ENCODE data around the gene TMEM266. TPM values are rescaled to one million over a fixed set of nuclear protein-coding genes. Genes with fewer than 3 reads are reported as not detected.

TMEM266 gene
- total and polyA plus RNA-seq, 2 donors = 0.11 to 0.16 TPM

DNA sequence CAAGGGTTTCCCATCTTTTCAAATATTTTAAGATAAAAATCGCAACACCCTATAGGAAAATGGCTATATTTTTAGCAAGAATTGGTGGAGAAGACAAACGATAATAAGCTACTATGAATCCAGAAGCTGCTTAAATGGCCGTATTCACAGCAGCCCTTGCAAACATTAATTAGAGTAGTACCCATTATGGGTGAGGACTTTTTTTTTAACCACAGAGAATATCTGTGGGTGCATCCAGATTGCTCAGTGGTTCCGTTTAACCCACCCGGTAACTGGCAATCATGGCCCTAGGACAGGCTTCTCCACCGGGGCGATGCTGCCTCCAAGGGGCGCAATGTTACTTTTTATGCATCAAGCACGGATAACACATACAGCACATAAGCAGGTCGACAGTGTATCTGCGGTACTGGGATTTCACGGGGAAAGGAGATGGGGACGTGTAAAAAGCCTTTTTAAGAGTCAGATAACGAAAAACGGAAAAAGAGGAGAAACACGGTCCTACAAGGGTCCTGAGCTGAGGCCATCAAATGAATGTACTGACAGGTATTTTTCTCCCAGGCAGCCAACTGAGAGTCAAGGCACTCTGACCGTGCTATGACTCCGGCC is 968 bp upstream of the TMEM266 start:
- 12% methylated on average over 18 of the region's 18 CpGs for WGBS
- DNase-seq (ENCODE audit: extremely low spot score) = no peak
- no peaks in the 10 kb centered on the region for H3K36me3 ChIP-seq (ENCODE audit: insufficient read depth)

DNA sequence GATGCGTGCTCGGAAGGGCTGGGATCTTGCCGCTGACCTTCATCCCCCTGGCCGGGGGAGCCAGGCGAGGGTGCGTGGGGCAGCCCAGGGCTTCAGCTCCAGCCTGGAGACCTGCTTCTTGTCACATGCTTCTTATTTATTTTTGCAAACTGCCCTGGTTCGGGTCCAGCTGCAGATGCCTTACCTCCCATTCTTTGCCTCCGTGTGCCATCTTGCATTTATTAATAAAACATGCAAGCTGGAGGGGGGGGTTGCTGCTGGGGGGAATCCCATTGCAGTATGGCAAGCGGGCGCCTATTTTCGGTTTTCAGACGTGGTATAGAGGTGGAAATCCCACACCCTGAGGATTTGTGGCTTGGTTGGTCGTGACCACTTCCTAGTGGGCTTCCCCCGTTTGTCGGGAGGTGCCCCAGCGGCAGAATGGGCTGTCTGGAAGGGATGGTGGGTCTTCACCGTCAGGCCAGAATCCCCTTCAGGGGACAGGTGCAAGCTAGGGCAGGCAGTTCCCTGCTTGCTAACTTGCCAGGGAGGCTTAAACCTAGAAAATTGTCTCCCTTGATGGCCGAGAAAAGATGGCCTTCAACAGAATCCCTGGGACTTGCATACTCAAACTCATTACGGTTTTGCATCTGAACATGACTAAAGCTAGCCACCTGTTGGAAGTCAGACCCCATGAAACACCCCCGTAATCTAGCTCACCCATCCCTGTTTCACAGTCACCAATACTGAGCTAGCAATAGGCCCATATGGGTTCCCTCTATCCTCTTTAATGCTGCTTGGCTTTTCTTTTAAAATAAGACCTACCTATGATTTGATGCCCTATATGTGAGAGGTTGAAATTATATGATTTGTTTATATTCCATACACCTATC is 569 bp downstream of the TMEM266 start:
- Histone ChIP-seq H3K4me3 (ENCODE audit: low read depth, low read length) (peak overlapping the region; percentile 73), H3K4me1 (ENCODE audit: insufficient read depth) (peaks cover 2% of the 10 kb centered on the region), H3K36me3 (ENCODE audit: insufficient read depth) (no peaks in the 10 kb centered on the region), H3K27ac (ENCODE audit: low read depth) (no peak overlapping the region)
- 15% methylated on average over 20 of the region's 20 CpGs for WGBS
- no peak for DNase-seq (ENCODE audit: extremely low spot score)

More for the DNA sequence above, 968 bp upstream of the TMEM266 start:
- Histone ChIP-seq H3K4me3 (ENCODE audit: low read depth, low read length) (peak overlapping the region; percentile 73), H3K4me1 (ENCODE audit: insufficient read depth) (peaks cover 2% of the 10 kb centered on the region), H3K27ac (ENCODE audit: low read depth) (no peak overlapping the region)

DNA sequence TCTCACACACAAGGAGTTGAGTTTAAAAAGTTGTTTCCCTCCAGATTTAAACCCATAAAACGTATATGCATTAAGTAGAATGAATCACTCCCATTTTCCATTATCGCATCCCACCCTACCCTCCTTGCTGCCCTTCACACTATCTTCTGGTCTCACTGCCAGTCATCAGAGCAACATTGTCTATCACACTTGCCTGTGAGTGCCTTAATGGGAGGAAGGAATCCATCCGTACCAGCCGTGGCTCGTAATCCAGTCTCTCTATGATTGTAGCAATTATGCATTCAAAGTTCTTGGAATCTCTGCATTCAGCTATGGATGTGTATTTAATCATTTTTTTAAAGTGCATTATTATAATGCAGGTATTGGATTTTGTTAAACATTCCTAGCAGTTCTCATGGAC is 1.9 kb downstream of the TMEM266 start:
- DNase-seq (ENCODE audit: extremely low spot score) = no peak
- Histone ChIP-seq H3K4me1 (ENCODE audit: insufficient read depth) (peaks cover 2% of the 10 kb centered on the region), H3K27ac (ENCODE audit: low read depth) (no peak overlapping the region), H3K36me3 (ENCODE audit: insufficient read depth) (no peaks in the 10 kb centered on the region), H3K4me3 (ENCODE audit: low read depth, low read length) (no peak overlapping the region)
- 62% methylated on average over 5 of the region's 5 CpGs for WGBS

DNA sequence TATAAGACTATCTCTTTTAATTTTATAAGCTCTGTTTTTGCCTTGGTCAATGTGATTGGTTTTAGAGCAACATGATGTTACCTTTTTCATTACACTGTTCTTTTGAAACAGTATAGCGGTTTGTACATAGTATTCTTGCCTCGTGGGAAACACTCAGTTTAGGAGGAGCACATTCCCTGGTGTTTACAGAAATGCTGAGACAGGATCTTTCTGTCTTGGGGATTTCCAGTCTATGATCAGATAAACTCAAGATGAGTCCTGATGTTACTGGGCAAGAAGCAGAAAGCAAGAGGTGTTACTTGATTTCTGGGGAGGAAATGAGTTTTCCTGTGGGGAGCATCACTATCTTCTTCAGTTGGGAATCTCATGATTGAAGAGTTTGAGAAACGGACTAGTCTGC is 2.5 kb downstream of the TMEM266 start:
- Histone ChIP-seq H3K36me3 (ENCODE audit: insufficient read depth) (no peaks in the 10 kb centered on the region), H3K4me1 (ENCODE audit: insufficient read depth) (peaks cover 2% of the 10 kb centered on the region), H3K4me3 (ENCODE audit: low read depth, low read length) (no peak overlapping the region), H3K27ac (ENCODE audit: low read depth) (no peak overlapping the region)
- WGBS = 23% methylated on average over 3 of the region's 3 CpGs
- no peak for DNase-seq (ENCODE audit: extremely low spot score)

DNA sequence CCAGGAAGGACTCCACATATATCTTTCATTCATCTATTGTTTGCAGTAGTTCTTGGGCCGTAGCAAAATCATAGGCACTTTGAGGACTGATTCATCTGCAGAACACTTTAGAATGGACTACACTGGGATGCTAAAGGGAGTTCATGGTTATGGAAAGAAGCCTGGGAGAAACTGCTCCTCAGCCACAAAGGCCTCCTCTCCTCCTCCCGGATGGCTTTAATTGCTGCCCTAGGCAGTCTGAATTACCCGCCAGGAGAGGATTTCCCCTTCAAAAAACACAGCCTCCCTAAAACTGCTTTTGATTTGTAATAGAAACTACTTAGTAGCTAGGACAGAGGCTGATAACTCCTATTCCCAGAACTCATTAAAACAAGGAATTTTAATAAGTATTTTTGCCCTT is 4.6 kb downstream of the TMEM266 start:
- no peak overlapping the region for H3K4me3 ChIP-seq (ENCODE audit: low read depth, low read length)
- no peaks in the 10 kb centered on the region for H3K36me3 ChIP-seq (ENCODE audit: insufficient read depth)
- peaks cover 2% of the 10 kb centered on the region for H3K4me1 ChIP-seq (ENCODE audit: insufficient read depth)
- DNase-seq (ENCODE audit: extremely low spot score) = no peak
- 49% methylated on average over 3 of the region's 3 CpGs for WGBS
- H3K27ac ChIP-seq (ENCODE audit: low read depth) = no peak overlapping the region

DNA sequence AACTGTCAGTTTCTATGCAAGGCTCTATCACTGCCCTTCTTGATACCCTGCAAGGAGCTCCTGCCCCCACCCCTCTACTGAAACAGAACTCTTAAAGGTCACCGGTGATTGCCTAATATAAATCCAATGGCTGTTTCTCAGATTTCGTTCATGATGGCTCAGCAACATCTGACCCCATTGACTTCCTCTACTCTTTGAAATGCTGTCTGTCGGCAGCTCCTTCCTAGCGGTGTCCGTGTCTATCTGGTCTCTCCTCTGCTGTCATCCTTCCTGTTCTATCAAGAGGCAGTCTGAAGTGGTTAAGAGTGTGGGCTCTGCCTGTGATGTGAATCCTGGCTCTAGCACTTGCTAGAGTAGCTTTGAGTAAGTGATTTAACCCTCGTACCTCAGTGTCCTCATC is 5.5 kb downstream of the TMEM266 start:
- no peak overlapping the region for H3K27ac ChIP-seq (ENCODE audit: low read depth)
- WGBS = 26% methylated on average over 6 of the region's 6 CpGs
- no peak for DNase-seq (ENCODE audit: extremely low spot score)
- H3K4me3 ChIP-seq (ENCODE audit: low read depth, low read length) = no peak overlapping the region
- no peaks in the 10 kb centered on the region for H3K36me3 ChIP-seq (ENCODE audit: insufficient read depth)
- H3K4me1 ChIP-seq (ENCODE audit: insufficient read depth) = peaks cover under 1% of the 10 kb centered on the region

DNA sequence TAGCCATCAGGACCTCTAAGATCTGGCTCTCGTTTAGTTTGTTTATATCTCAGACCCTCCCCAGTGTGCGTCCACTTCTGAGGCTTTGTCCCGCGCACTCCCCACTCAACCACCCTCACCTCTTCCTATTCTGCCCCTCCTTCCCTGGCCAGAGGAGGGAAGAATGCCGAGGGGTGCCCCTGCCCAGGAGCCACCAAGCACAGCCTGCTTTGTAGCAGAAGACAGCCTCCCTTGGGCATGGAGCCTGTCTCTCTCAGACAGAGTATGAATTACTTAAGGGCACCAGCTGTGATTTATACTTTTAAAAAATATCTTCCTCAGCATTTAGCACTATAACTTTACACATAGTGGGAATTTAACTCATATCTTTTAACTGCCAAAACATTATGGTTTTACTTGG is 6.0 kb downstream of the TMEM266 start:
- Histone ChIP-seq H3K27ac (ENCODE audit: low read depth) (no peak overlapping the region), H3K4me3 (ENCODE audit: low read depth, low read length) (no peak overlapping the region), H3K4me1 (ENCODE audit: insufficient read depth) (no peaks in the 10 kb centered on the region), H3K36me3 (ENCODE audit: insufficient read depth) (no peaks in the 10 kb centered on the region)
- 28% methylated on average over 5 of the region's 5 CpGs for WGBS
- DNase-seq (ENCODE audit: extremely low spot score) = no peak

DNA sequence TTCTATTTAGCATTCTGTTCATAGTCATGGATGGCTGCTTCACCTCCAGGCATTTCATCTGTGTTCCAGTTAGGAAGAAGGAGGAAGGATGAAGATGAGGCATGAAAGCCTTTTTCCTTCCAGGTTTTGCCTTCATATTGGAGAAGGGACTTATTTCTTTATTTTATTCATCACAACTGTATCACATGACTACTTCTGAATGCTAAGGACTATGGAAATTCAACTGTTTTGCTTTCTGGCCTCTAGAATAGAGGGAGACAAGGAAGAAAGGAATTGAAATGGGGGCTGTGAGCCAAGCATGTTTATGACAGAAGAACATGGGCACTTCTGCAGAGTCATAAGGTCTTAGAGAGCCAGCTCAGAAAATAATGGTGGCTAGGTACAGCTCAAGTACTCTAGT is 10.4 kb downstream of the TMEM266 start:
- Histone ChIP-seq H3K4me1 (ENCODE audit: insufficient read depth) (no peaks in the 10 kb centered on the region), H3K4me3 (ENCODE audit: low read depth, low read length) (no peak overlapping the region), H3K36me3 (ENCODE audit: insufficient read depth) (no peaks in the 10 kb centered on the region), H3K27ac (ENCODE audit: low read depth) (no peak overlapping the region)
- DNase-seq (ENCODE audit: extremely low spot score) = no peak

DNA sequence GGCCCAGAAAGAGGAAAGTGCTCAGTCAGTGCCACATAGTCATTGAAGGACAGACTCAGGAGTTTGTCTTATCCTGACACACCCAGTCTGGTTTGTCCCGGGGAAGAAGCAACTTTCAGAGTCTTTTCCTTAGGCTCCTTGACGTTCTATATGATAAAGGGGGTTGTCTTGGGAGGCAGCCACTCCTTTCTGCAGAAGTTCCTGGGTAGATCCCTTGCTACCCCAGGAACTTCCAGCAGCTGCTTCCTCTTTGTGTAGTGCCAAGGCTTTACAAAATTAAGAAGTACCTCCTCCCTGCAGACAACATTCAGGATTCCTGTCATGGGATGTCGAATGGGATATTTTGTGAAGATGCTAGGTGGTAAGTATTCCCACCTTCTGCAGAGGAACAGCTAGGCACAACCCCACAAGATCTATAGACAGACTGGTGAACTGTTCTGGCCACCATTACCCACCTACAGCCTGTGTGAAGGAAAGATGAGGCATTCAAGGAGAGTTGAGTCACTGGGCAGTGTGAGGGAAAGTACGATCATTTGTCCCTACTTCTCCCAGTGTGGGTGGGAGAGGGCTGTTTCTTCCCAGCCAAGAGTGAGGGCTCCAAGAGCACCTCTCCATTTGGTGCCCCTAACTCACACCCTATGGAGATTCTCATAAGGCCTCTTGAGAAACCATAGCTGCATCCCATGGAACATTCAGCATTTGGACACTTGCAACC is 11.3 kb downstream of the TMEM266 start:
- 81% methylated on average over 4 of the region's 4 CpGs for WGBS
- no peak for DNase-seq (ENCODE audit: extremely low spot score)
- no peaks in the 10 kb centered on the region for H3K4me1 ChIP-seq (ENCODE audit: insufficient read depth)
- no peak overlapping the region for H3K4me3 ChIP-seq (ENCODE audit: low read depth, low read length)
- no peaks in the 10 kb centered on the region for H3K36me3 ChIP-seq (ENCODE audit: insufficient read depth)
- H3K27ac ChIP-seq (ENCODE audit: low read depth) = no peak overlapping the region

DNA sequence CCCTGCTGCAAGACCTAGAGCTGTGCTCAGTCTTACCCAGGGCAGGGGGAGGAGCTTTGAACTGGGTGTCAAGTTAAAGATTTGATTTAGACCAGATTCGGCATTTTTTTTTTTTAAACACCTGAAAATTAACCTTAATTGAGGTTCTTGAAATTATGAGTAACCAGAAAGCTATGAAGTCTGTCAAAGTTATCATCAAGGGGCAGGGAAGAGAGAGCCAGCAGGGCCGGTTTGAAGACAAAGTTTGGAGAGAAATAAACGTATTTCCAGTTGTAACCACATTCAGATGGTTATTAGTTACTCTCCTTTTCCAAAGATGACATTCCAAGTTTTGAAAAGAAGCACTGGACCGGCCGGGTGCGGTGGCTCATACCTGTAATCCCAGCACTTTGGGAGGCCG is 12.0 kb downstream of the TMEM266 start:
- H3K27ac ChIP-seq (ENCODE audit: low read depth) = no peak overlapping the region

DNA sequence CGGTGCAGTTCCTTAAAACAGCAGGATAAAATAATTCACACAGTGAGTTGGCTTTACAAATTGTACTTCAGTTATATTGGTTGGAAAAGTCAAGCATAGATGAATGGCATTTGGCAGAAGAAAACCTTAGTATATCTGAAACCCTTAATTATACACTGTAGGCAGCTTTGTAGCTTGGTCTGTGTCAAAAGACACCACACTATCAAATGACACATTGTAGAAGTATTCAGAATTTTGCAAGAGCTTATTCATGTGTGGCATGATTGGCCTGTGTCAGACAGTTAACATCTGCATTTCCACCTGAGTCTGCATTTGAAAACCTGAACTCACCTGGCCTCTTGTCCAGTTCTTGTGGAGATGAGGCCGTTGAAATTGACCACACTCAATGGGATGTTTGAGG is 13.8 kb downstream of the TMEM266 start:
- no peak overlapping the region for H3K4me3 ChIP-seq (ENCODE audit: low read depth, low read length)
- no peaks in the 10 kb centered on the region for H3K4me1 ChIP-seq (ENCODE audit: insufficient read depth)
- H3K36me3 ChIP-seq (ENCODE audit: insufficient read depth) = no peaks in the 10 kb centered on the region
- DNase-seq (ENCODE audit: extremely low spot score) = no peak
- 73% methylated on average over 2 of the region's 2 CpGs for WGBS
- no peak overlapping the region for H3K27ac ChIP-seq (ENCODE audit: low read depth)

More for the DNA sequence above, 12.0 kb downstream of the TMEM266 start:
- WGBS = 79% methylated on average over 7 of the region's 7 CpGs
- Histone ChIP-seq H3K36me3 (ENCODE audit: insufficient read depth) (no peaks in the 10 kb centered on the region), H3K4me3 (ENCODE audit: low read depth, low read length) (no peak overlapping the region), H3K4me1 (ENCODE audit: insufficient read depth) (no peaks in the 10 kb centered on the region)
- DNase-seq (ENCODE audit: extremely low spot score) = no peak

DNA sequence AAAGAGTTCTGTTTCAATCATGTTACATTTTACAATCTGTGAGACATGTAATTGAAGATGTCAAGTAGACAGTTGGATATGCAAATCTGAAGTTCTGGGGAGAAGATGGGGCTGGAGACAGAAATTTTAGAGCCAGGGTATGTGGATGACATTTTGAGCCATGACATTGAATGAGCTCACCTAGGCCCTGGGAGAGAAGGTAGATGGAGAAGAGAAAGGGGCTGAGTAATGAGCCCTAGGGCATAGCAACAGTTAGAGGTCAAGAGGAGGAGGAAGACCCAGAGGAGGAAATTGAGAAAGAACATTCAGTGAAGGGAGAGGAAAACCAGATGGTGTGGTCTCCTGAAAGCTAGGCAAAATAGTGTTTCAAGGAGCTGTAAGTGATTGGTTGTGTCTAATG is 15.3 kb downstream of the TMEM266 start:
- no peaks in the 10 kb centered on the region for H3K4me1 ChIP-seq (ENCODE audit: insufficient read depth)
- H3K27ac ChIP-seq (ENCODE audit: low read depth) = no peak overlapping the region
- H3K4me3 ChIP-seq (ENCODE audit: low read depth, low read length) = no peak overlapping the region
- no peaks in the 10 kb centered on the region for H3K36me3 ChIP-seq (ENCODE audit: insufficient read depth)
- DNase-seq (ENCODE audit: extremely low spot score) = no peak

DNA sequence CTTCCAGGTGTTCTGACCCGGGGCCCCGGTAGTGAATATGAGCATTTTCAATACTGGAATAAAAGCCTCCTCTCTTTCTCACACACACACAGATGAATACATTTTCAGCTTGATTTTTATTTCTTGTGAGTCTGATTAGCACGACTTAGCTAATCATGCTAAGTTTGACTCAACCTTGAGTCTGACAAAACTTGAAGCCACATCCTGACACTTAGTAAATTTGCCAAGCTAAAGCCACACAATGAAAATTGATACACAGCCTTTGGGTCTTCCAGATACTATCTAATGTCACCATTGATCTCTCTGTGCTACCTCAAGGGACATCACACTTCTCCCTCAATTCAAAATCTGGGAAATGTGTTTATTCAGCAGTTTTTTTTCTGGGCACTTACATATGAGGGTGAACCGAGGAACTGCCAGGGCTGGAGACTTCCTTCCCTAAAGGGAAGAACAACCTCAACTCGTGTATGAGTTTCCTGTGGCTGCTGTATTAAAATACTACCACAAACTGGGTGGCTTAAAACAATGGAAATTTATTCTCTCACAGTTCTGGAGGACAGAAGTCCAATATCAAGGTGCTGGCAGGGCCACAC is 18.6 kb downstream of the TMEM266 start:
- no peaks in the 10 kb centered on the region for H3K36me3 ChIP-seq (ENCODE audit: insufficient read depth)
- 65% methylated on average over 5 of the region's 5 CpGs for WGBS
- no peaks in the 10 kb centered on the region for H3K4me1 ChIP-seq (ENCODE audit: insufficient read depth)
- no peak overlapping the region for H3K27ac ChIP-seq (ENCODE audit: low read depth)
- no peak for DNase-seq (ENCODE audit: extremely low spot score)
- no peak overlapping the region for H3K4me3 ChIP-seq (ENCODE audit: low read depth, low read length)

Data from urinary bladder (tissue), 4 donors.